Breast epithelium (tissue), 4 donors: Measurements from ENCODE around the gene ARSD. TPM values are rescaled to one million over a fixed set of nuclear protein-coding genes. Genes with fewer than 3 reads are reported as not detected.
"Not testable (repeated sequence)": the region's sequence is repeated elsewhere in the genome, so short reads cannot be mapped to it uniquely, and the experiment has no call there.

ENCODE experiments used
- DNase-seq, 2 donors: peaks; one replicate each; pipeline ENCODE4 v3.0.0-alpha.2; 2019; ENCODE audit warnings: low spot score in 2 of 2
- H3K27ac ChIP-seq, 2 donors: fragments of 200-600 bp; sonication (generic) in 1 of 2; one replicate each; pipeline ENCODE4 v1.5.1; 2016 to 2019; ENCODE audit warnings: mild to moderate bottlenecking in 1 of 2
- H3K27me3 ChIP-seq, 2 donors: fragments of 200-600 bp; sonication (generic) in 1 of 2; one replicate each; pipeline versions ENCODE4 v1.5.1 to v1.6.0; 2017 to 2019; ENCODE audit warnings: control low read depth in 1 of 2, mild to moderate bottlenecking in 1 of 2
- H3K36me3 ChIP-seq: fragments of 200-600 bp; one replicate; pipeline ENCODE4 v1.5.1; 2019
- H3K4me1 ChIP-seq, 2 donors: fragments of 200-600 bp; sonication (generic); one replicate each; pipeline ENCODE4 v1.5.1; 2016 to 2019; ENCODE audit warnings: control low read depth in 1 of 2
- H3K4me3 ChIP-seq, 3 donors: fragments of 200-600 bp; sonication (generic); 1 replicate in 2 of 3; 2 replicates in 1 of 3; pipeline ENCODE4 v1.5.1; 2016 to 2019; ENCODE audit warnings: mild to moderate bottlenecking in 3 of 3, moderate library complexity in 2 of 3
- H3K9me3 ChIP-seq, 2 donors: fragments of 200-600 bp; sonication (generic) in 1 of 2; one replicate each; pipeline ENCODE4 v1.5.1; 2016 to 2019; ENCODE audit warnings: control low read depth in 1 of 2
- POLR2A ChIP-seq: fragments of 450-650 bp; IDR thresholded peaks from one replicate; pipeline ENCODE4 v1.6.1; 2016; ENCODE audit warnings: antibody characterized with exemption, mild to moderate bottlenecking, moderate library complexity
- POLR2AphosphoS5 ChIP-seq, 3 donors: sonication (generic); formaldehyde crosslinking; IDR thresholded peaks; one replicate each; pipeline ENCODE4 v1.6.1; 2017; ENCODE audit warnings: antibody characterized with exemption in 3 of 3
- intact Hi-C: fragments of 100-400 bp; cut with DNase I; formaldehyde crosslinking; loops from one replicate; pipeline ENCODE4 v1.15.1; 2023; ENCODE audit warnings: low total_unique reads
- total RNA-seq, 3 donors: library from RNA; depleted of rRNA; stranded (reverse); fragments of >200 nt; gene quantifications; one replicate each; pipeline ENCODE4 v1.1.0, GENCODE V29; 2016
- TF ChIP-seq, protein P1 (sequence below), 3 donors: fragments of 450-650 bp; IDR thresholded peaks; one replicate each; pipeline ENCODE4 v1.5.1; 2016 to 2017; ENCODE audit warnings: antibody characterized with exemption in 3 of 3, mild to moderate bottlenecking in 3 of 3, moderate library complexity in 3 of 3

Gene ARSD
- total RNA-seq, 3 donors from 2014 or later = 28.0 to 83.3 (median 47.2) TPM

DNA sequence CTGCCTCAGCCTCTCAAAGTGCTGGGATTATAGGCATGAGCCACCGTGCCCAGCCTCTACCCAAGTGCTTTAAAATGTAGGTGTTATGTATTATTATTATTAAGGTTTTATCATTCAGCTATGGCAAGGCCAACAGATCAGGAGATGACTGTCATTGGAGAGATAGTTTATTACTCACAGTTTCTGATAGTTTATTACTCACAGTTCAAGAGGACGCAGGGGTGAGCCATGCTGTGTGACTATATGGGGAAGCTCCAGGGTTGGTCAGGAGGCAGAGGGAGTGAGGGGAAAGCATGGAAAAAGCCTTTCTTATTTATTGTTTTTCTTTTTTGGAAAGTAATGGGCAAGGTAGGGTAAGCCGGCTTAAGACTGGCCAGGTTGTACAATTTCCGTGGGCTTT lies 25.4 kb upstream of the ARSD start:
- H3K4me1 ChIP-seq = no peaks in the 10 kb centered on the region
- no peak overlapping the region for H3K27ac ChIP-seq
- TF ChIP-seq, protein P1, sequence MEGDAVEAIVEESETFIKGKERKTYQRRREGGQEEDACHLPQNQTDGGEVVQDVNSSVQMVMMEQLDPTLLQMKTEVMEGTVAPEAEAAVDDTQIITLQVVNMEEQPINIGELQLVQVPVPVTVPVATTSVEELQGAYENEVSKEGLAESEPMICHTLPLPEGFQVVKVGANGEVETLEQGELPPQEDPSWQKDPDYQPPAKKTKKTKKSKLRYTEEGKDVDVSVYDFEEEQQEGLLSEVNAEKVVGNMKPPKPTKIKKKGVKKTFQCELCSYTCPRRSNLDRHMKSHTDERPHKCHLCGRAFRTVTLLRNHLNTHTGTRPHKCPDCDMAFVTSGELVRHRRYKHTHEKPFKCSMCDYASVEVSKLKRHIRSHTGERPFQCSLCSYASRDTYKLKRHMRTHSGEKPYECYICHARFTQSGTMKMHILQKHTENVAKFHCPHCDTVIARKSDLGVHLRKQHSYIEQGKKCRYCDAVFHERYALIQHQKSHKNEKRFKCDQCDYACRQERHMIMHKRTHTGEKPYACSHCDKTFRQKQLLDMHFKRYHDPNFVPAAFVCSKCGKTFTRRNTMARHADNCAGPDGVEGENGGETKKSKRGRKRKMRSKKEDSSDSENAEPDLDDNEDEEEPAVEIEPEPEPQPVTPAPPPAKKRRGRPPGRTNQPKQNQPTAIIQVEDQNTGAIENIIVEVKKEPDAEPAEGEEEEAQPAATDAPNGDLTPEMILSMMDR (IDR thresholded peaks at IDR 0.05) = no peak
- TF ChIP-seq POLR2A (no peak), POLR2AphosphoS5 (IDR thresholded peaks at IDR 0.05) (no peak)
- H3K4me3 ChIP-seq = no peak overlapping the region
- no peaks in the 10 kb centered on the region for H3K9me3 ChIP-seq
- intact Hi-C loops = no loop called here
- no peaks in the 10 kb centered on the region for H3K36me3 ChIP-seq
- H3K27me3 ChIP-seq = peaks cover 0 to 10% of the 10 kb centered on the region in 2 donors
- DNase-seq = no peak

DNA sequence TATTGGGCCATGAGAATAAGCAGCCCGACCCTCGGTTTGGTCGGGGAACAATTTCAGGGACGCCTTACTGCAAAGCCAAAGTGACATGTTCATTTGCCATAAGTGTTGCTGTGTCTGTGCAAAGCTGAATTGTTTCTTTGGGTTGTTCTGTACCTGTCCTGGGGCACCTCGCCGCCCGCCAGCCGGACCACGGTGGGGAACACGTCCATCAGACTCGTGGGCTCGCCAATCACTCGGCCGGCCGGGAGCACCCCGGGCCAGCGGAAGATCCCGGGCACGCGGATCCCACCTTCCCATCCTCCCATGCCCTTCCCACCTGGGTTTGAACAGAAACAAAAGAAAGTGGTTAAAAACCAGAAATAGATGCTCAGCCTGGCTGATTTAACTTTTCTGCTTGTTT lies 8.8 kb upstream of the ARSD start:
- H3K9me3 ChIP-seq, H3K27me3 ChIP-seq, H3K27ac ChIP-seq, intact Hi-C loops, H3K4me1 ChIP-seq, DNase-seq, H3K36me3 ChIP-seq, H3K4me3 ChIP-seq: not testable (repeated sequence)

GRCh38 chrX:2934715-2935710 lies 5.9 kb upstream of the ARSD start:
- DNase-seq = no peak
- no peaks in the 10 kb centered on the region for H3K4me1 ChIP-seq
- peaks cover 0 to 12% of the 10 kb centered on the region in 2 donors for H3K9me3 ChIP-seq
- intact Hi-C loops = no loop called here
- no peak overlapping the region for H3K4me3 ChIP-seq
- no peaks in the 10 kb centered on the region for H3K27me3 ChIP-seq
- H3K27ac ChIP-seq = no peak overlapping the region
- no peak for TF ChIP-seq POLR2A
- TF ChIP-seq POLR2AphosphoS5 (IDR thresholded peaks at IDR 0.05) = no peak
- TF ChIP-seq, protein P1 (IDR thresholded peaks at IDR 0.05) = no peak
- H3K36me3 ChIP-seq = no peaks in the 10 kb centered on the region

- no peak for TF ChIP-seq POLR2A
- peak in 1 of 3 donors; percentile 39 for TF ChIP-seq POLR2AphosphoS5 (IDR thresholded peaks at IDR 0.05)
- peak; percentile 50 to 54 for DNase-seq
- Histone ChIP-seq H3K27ac (peak overlapping the region; percentile 13 to 43), H3K4me3 (no peak overlapping the region), H3K36me3 (no peaks in the 10 kb centered on the region), H3K9me3 (peaks cover 0 to 12% of the 10 kb centered on the region in 2 donors), H3K4me1 (no peaks in the 10 kb centered on the region), H3K27me3 (no peaks in the 10 kb centered on the region)
- intact Hi-C loops = no loop called here
Observed at GRCh38 chrX:2933125-2933900, 4.2 kb upstream of the ARSD start.

GRCh38 chrX:2931612-2932011 lies 2.5 kb upstream of the ARSD start:
- Histone ChIP-seq H3K9me3 (peaks cover 0 to 12% of the 10 kb centered on the region in 2 donors), H3K4me1 (no peaks in the 10 kb centered on the region), H3K27ac (no peak overlapping the region), H3K36me3 (no peaks in the 10 kb centered on the region), H3K27me3 (no peaks in the 10 kb centered on the region), H3K4me3 (no peak overlapping the region)
- TF ChIP-seq POLR2AphosphoS5 (IDR thresholded peaks at IDR 0.05) (no peak), POLR2A (no peak)
- TF ChIP-seq, protein P1 (IDR thresholded peaks at IDR 0.05) = no peak
- intact Hi-C loops = no loop called here
- DNase-seq = no peak

GRCh38 chrX:2931155-2931554 lies 2.0 kb upstream of the ARSD start:
- H3K4me3 ChIP-seq = no peak overlapping the region
- intact Hi-C loops = no loop called here
- no peak for DNase-seq
- H3K36me3 ChIP-seq = no peaks in the 10 kb centered on the region
- H3K27me3 ChIP-seq = no peaks in the 10 kb centered on the region
- TF ChIP-seq, protein P1 (IDR thresholded peaks at IDR 0.05) = no peak
- no peak for TF ChIP-seq POLR2AphosphoS5 (IDR thresholded peaks at IDR 0.05)
- no peak for TF ChIP-seq POLR2A
- H3K27ac ChIP-seq = no peak overlapping the region
- H3K9me3 ChIP-seq = peaks cover 0 to 12% of the 10 kb centered on the region in 2 donors
- H3K4me1 ChIP-seq = no peaks in the 10 kb centered on the region
